ENCODE results near the gene DDX6. TPM values are rescaled to one million over a fixed set of nuclear protein-coding genes. Genes with fewer than 3 reads are reported as not detected.

DDX6 gene
- total and polyA plus RNA-seq, 9 of the 15 experiments (the other 6 are each of a cell fraction or from before 2014, with no cell fraction given), result 10.0 to 102 (median 58.2) TPM

DNA sequence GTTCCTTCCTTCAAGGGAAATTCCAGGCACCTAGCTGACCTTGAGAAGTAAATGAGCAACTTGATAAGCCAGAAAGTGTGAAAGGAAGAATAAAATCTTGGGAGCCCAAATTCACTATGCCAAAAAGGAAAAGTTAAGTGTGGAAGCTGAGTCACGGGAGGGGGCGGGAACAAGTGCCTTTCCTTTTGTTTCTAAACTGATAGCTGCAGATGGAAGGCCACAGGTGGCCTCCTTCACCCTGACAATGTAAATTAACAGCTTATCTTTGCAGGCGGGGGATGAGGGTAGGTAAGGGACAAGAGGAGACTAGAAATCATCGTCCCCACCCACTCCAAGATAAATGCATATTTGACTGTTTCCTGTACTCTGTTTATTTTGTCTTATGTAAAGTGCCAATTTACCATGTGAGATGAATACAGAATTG is 75.1 kb downstream of the DDX6 start (continued):
- TF ChIP-seq TFAP4 (CRISPR knock-in tag; IDR thresholded peaks at IDR 0.05; ENCODE audit: borderline replicate concordance) (no peak), BCOR (IDR thresholded peaks at IDR 0.05) (no peak), RAD51 (IDR thresholded peaks at IDR 0.05; ENCODE audit: borderline replicate concordance, low read depth) (no peak), ZBTB2 (IDR thresholded peaks at IDR 0.05) (peak; percentile 52; the same call in 1 of the 2 replicates), GATAD2A (IDR thresholded peaks at IDR 0.05) (no peak), ZNF3 (CRISPR knock-in tag; IDR thresholded peaks at IDR 0.05) (no peak), SRF (CRISPR knock-in tag; IDR thresholded peaks at IDR 0.05) (no peak), CHD7 (IDR thresholded peaks at IDR 0.05; ENCODE audit: low read depth, low read length) (no peak), SNIP1 (IDR thresholded peaks at IDR 0.05; ENCODE audit: low read depth) (no peak), ZNF311 (CRISPR knock-in tag; IDR thresholded peaks at IDR 0.05) (no peak), RBFOX2 (IDR thresholded peaks at IDR 0.05; ENCODE audit: low read depth, low read length) (no peak)
- TF ChIP-seq, protein P1, sequence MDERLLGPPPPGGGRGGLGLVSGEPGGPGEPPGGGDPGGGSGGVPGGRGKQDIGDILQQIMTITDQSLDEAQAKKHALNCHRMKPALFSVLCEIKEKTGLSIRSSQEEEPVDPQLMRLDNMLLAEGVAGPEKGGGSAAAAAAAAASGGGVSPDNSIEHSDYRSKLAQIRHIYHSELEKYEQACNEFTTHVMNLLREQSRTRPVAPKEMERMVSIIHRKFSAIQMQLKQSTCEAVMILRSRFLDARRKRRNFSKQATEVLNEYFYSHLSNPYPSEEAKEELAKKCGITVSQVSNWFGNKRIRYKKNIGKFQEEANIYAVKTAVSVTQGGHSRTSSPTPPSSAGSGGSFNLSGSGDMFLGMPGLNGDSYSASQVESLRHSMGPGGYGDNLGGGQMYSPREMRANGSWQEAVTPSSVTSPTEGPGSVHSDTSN (CRISPR knock-in tag; IDR thresholded peaks at IDR 0.05; ENCODE audit: low read depth), result no peak
- TF ChIP-seq, protein P1 (tag; conservative IDR thresholded peaks at IDR 0.05; ENCODE audit: low read depth), result peak; percentile 62

Measured in K562 (cell line).